OCI-LY1 (cell line): Measurements from ENCODE around the gene PTPRM.

Experiments
- H2AFZ ChIP-seq: fragments of 200-600 bp; sonication (generic), shearing (Covaris generic); 2 replicates; pipeline ENCODE4 v1.6.0; 2014; ENCODE audit warnings: antibody characterized with exemption, mild to moderate bottlenecking, low read length
- H3F3A ChIP-seq: fragments of 200-600 bp; sonication (generic), shearing (Covaris generic); 2 replicates; pipeline ENCODE4 v1.6.0; 2014; ENCODE audit warnings: mild to moderate bottlenecking, antibody characterized with exemption, low read length, moderate library complexity; ENCODE audit not compliant: insufficient read depth
- H3K27ac ChIP-seq: fragments of 200-600 bp; sonication (generic); 2 replicates; pipeline ENCODE4 v1.5.1; 2014; ENCODE audit warnings: low read length, mixed run types, mild to moderate bottlenecking, low read depth; ENCODE audit not compliant: poor library complexity, severe bottlenecking
- H3K27me3 ChIP-seq: fragments of 200-600 bp; sonication (generic); 2 replicates; pipeline ENCODE4 v1.6.0; 2014; ENCODE audit warnings: antibody characterized with exemption, mild to moderate bottlenecking, low read length, moderate library complexity; ENCODE audit not compliant: insufficient read depth
- H3K36me3 ChIP-seq: fragments of 200-600 bp; sonication (generic); 2 replicates; pipeline ENCODE4 v1.6.1; 2014; ENCODE audit warnings: mild to moderate bottlenecking, antibody characterized with exemption, low read length, moderate library complexity, mixed read lengths; ENCODE audit not compliant: insufficient read depth
- H3K4me1 ChIP-seq: fragments of 200-600 bp; sonication (generic); 2 replicates; pipeline ENCODE4 v1.5.1; 2014; ENCODE audit warnings: mild to moderate bottlenecking, low read length, moderate library complexity; ENCODE audit not compliant: insufficient read depth, severe bottlenecking
- H3K4me2 ChIP-seq: fragments of 200-600 bp; sonication (generic), shearing (Covaris generic); 2 replicates; pipeline ENCODE4 v1.6.1; 2014; ENCODE audit warnings: low read length
- H3K4me3 ChIP-seq: fragments of 200-600 bp; sonication (generic); 2 replicates; pipeline ENCODE4 v1.5.1; 2014; ENCODE audit warnings: low read length, low read depth, mild to moderate bottlenecking, mixed read lengths; ENCODE audit not compliant: poor library complexity, severe bottlenecking
- H3K79me2 ChIP-seq: fragments of 200-600 bp; shearing (Covaris generic); 2 replicates; pipeline ENCODE4 v1.6.1; 2016; ENCODE audit warnings: mixed run types, low read length, mixed read lengths; ENCODE audit not compliant: insufficient read depth
- H3K9ac ChIP-seq: fragments of 200-600 bp; sonication (generic), shearing (Covaris generic); 2 replicates; pipeline ENCODE4 v1.6.1; 2014; ENCODE audit warnings: mild to moderate bottlenecking, low read length, mixed read lengths
- H3K9me2 ChIP-seq: fragments of 200-600 bp; sonication (generic), shearing (Covaris generic); 2 replicates; pipeline ENCODE4 v1.6.1; 2014; ENCODE audit warnings: low read depth, mild to moderate bottlenecking, low read length, mixed read lengths
- H3K9me3 ChIP-seq: fragments of 200-600 bp; shearing (Covaris generic); 2 replicates; pipeline ENCODE4 v1.6.1; 2014; ENCODE audit warnings: low read length, mixed read lengths
- H4K20me1 ChIP-seq: fragments of 200-600 bp; sonication (generic), shearing (Covaris generic); 2 replicates; pipeline ENCODE4 v1.6.0; 2016; ENCODE audit warnings: mild to moderate bottlenecking, low read length; ENCODE audit not compliant: insufficient read depth
- CTCF ChIP-seq: fragments of 200-600 bp; sonication (generic), shearing (Covaris generic); IDR thresholded peaks from 2 replicates; pipeline ENCODE4 v1.5.1; 2017; ENCODE audit warnings: mild to moderate bottlenecking, antibody characterized with exemption, low read length, moderate library complexity, mixed read lengths
- EZH2 ChIP-seq: fragments of 200-600 bp; sonication (generic), shearing (Covaris generic); IDR thresholded peaks from 2 replicates; pipeline ENCODE4 v1.8.0; 2017; ENCODE audit warnings: borderline replicate concordance, mixed run types, mild to moderate bottlenecking, antibody characterized with exemption, low read length, moderate library complexity, mixed read lengths

PTPRM gene

DNA sequence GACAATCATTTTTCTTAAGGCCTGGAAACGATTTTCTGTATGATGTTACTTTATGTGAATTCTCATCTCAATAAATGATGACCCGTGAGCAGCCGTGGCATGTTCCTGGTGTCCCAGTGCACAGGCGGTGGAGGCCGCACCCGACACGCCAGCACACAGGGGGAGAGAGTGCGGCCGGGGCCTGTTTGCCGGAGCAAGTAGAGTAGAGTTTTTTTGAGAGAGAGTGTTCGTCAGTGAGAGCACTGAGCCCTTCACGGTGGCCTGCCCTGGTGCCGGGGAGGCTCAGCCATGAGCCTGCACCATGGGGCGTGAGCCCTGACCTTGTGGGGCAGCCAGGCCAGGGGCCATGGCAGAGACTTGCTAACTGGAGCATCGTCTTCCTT lies 839.7 kb downstream of the PTPRM start:
- H3F3A ChIP-seq = no peaks in the 10 kb centered on the region
- no peak overlapping the region for H3K4me2 ChIP-seq
- H2AFZ ChIP-seq = no peak overlapping the region
- no peaks in the 10 kb centered on the region for H3K9me2 ChIP-seq
- no peaks in the 10 kb centered on the region for H4K20me1 ChIP-seq
- no peaks in the 10 kb centered on the region for H3K36me3 ChIP-seq
- no peak overlapping the region for H3K27ac ChIP-seq
- no peaks in the 10 kb centered on the region for H3K9me3 ChIP-seq
- TF ChIP-seq EZH2 = no peak
- no peak for TF ChIP-seq CTCF
- no peaks in the 10 kb centered on the region for H3K4me1 ChIP-seq
- H3K9ac ChIP-seq = no peak overlapping the region
- no peaks in the 10 kb centered on the region; the same call in 1 of the 2 replicates for H3K27me3 ChIP-seq
- H3K4me3 ChIP-seq = no peak overlapping the region
- H3K79me2 ChIP-seq = no peaks in the 10 kb centered on the region

DNA sequence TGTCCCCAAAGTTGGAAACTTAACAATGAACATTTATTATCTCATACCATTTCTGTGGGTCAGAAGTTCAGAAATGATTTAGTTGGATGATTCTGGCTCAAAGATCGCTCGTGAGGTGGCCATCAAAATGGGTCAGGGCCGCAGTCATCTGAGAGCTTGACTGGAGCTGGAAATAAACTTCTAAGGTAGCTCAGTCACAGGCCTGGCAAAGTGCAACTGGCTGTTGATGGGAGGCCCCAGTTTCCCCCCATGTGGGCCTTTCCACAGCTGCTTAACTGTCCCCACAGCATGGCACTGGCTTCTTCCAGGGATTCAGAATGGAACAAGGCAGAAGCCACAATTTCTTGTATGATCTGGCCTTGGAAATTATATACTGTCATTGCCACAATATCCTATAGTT lies 842.0 kb downstream of the PTPRM start:
- H4K20me1 ChIP-seq = no peaks in the 10 kb centered on the region
- no peak overlapping the region for H3K9ac ChIP-seq
- H3K27me3 ChIP-seq = no peaks in the 10 kb centered on the region; the same call in 1 of the 2 replicates
- no peak overlapping the region for H3K27ac ChIP-seq
- no peaks in the 10 kb centered on the region for H3K36me3 ChIP-seq
- no peak overlapping the region for H3K4me2 ChIP-seq
- no peaks in the 10 kb centered on the region for H3K9me2 ChIP-seq
- no peak for TF ChIP-seq CTCF
- TF ChIP-seq EZH2 = no peak
- H3K4me1 ChIP-seq = no peaks in the 10 kb centered on the region
- no peaks in the 10 kb centered on the region for H3F3A ChIP-seq
- no peaks in the 10 kb centered on the region for H3K79me2 ChIP-seq
- no peaks in the 10 kb centered on the region for H3K9me3 ChIP-seq
- no peak overlapping the region for H3K4me3 ChIP-seq
- no peak overlapping the region for H2AFZ ChIP-seq

DNA sequence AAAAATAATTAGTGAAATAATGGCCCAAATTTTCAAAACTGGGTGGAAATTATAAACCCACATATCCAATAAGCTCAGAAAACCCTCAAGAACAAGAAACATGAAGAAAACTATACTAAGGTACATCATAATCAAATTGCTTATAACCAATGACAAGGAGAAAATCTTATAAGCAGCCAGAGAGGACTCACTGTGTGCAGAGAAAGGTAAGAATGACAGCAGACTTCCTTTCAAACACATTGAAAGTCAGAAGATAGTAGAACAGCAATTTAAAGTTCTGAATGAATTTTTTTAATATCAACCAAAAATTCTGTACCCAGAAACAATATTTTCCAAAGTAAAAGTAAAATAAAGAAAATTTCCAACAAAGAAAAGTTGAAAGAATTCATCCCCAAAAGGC lies 844.4 kb downstream of the PTPRM start:
- H4K20me1 ChIP-seq = no peaks in the 10 kb centered on the region
- H3K27me3 ChIP-seq = peaks cover 8% of the 10 kb centered on the region; the same call in 1 of the 2 replicates
- H3K4me3 ChIP-seq = no peak overlapping the region
- H3K27ac ChIP-seq = no peak overlapping the region
- H3K9me3 ChIP-seq = no peaks in the 10 kb centered on the region
- H3K9ac ChIP-seq = no peak overlapping the region
- H3K4me1 ChIP-seq = no peaks in the 10 kb centered on the region
- H3F3A ChIP-seq = no peaks in the 10 kb centered on the region
- H3K9me2 ChIP-seq = no peaks in the 10 kb centered on the region
- TF ChIP-seq EZH2 (no peak), CTCF (no peak)
- H3K4me2 ChIP-seq = no peak overlapping the region
- no peaks in the 10 kb centered on the region for H3K79me2 ChIP-seq
- no peak overlapping the region for H2AFZ ChIP-seq
- no peaks in the 10 kb centered on the region for H3K36me3 ChIP-seq
